Ascending aorta (tissue), 2 donors: ENCODE results near the gene TMEM187. TPM values are rescaled to one million over a fixed set of nuclear protein-coding genes. Genes with fewer than 3 reads are reported as not detected.

Experiments
- DNase-seq, 2 donors: peaks; one replicate each; pipeline ENCODE4 v3.0.0-alpha.2; 2019; ENCODE audit warnings: low spot score in 2 of 2
- H3K27ac ChIP-seq, 2 donors: fragments of 200-600 bp; sonication (generic); one replicate each; pipeline ENCODE4 v1.5.1; 2016 to 2017; ENCODE audit warnings: mild to moderate bottlenecking in 1 of 2
- H3K27me3 ChIP-seq: fragments of 200-600 bp; sonication (generic); one replicate; pipeline ENCODE4 v1.5.1; 2017
- H3K36me3 ChIP-seq, 2 donors: fragments of 200-600 bp; sonication (generic); one replicate each; pipeline ENCODE4 v1.5.1; 2016
- H3K4me1 ChIP-seq, 2 donors: fragments of 200-600 bp; sonication (generic); one replicate each; pipeline ENCODE4 v1.5.1; 2016 to 2017; ENCODE audit warnings: mild to moderate bottlenecking in 1 of 2
- H3K4me3 ChIP-seq, 2 donors: fragments of 200-600 bp; sonication (generic); one replicate each; pipeline ENCODE4 v1.5.1; 2016 to 2017; ENCODE audit warnings: mild to moderate bottlenecking in 1 of 2
- H3K9me3 ChIP-seq, 2 donors: fragments of 200-600 bp; sonication (generic); one replicate each; pipeline ENCODE4 v1.5.1; 2016
- intact Hi-C: fragments of 100-400 bp; cut with DNase I; formaldehyde crosslinking; loops from one replicate; pipeline ENCODE4 v1.15.1; 2023
- total RNA-seq: library from RNA; depleted of rRNA; stranded (reverse); fragments of >200 nt; gene quantifications from one replicate; pipeline ENCODE4 v1.1.0, GENCODE V29; 2016
- TF ChIP-seq, protein P1 (sequence below), 3 experiments: fragments of 200-600 bp in 2 of 3; fragments of 450-650 bp in 1 of 3; sonication (generic) in 2 of 3; IDR thresholded peaks; one replicate each; pipeline ENCODE4 v1.5.1; 2016 to 2019; ENCODE audit warnings: antibody characterized with exemption in 3 of 3, mild to moderate bottlenecking in 1 of 3, moderate library complexity in 1 of 3

The TMEM187 gene
- total RNA-seq, 1 donor from 2014 or later, result 4.4 TPM

- no peak for DNase-seq
- Histone ChIP-seq H3K4me1 (no peaks in the 10 kb centered on the region), H3K9me3 (no peaks in the 10 kb centered on the region), H3K4me3 (no peak overlapping the region), H3K36me3 (peaks cover 13 to 15% of the 10 kb centered on the region in 2 donors), H3K27ac (no peak overlapping the region), H3K27me3 (no peaks in the 10 kb centered on the region)
- TF ChIP-seq, protein P1, sequence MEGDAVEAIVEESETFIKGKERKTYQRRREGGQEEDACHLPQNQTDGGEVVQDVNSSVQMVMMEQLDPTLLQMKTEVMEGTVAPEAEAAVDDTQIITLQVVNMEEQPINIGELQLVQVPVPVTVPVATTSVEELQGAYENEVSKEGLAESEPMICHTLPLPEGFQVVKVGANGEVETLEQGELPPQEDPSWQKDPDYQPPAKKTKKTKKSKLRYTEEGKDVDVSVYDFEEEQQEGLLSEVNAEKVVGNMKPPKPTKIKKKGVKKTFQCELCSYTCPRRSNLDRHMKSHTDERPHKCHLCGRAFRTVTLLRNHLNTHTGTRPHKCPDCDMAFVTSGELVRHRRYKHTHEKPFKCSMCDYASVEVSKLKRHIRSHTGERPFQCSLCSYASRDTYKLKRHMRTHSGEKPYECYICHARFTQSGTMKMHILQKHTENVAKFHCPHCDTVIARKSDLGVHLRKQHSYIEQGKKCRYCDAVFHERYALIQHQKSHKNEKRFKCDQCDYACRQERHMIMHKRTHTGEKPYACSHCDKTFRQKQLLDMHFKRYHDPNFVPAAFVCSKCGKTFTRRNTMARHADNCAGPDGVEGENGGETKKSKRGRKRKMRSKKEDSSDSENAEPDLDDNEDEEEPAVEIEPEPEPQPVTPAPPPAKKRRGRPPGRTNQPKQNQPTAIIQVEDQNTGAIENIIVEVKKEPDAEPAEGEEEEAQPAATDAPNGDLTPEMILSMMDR (IDR thresholded peaks at IDR 0.05), result no peak
- intact Hi-C loops, result loop anchor here (2.0 kb wide), 1 partner anchor 36 kb away; no protein-coding TSS in a partner anchor
Observed at GRCh38 chrX:154014429-154015380, 42.2 kb downstream of the TMEM187 start.

DNA sequence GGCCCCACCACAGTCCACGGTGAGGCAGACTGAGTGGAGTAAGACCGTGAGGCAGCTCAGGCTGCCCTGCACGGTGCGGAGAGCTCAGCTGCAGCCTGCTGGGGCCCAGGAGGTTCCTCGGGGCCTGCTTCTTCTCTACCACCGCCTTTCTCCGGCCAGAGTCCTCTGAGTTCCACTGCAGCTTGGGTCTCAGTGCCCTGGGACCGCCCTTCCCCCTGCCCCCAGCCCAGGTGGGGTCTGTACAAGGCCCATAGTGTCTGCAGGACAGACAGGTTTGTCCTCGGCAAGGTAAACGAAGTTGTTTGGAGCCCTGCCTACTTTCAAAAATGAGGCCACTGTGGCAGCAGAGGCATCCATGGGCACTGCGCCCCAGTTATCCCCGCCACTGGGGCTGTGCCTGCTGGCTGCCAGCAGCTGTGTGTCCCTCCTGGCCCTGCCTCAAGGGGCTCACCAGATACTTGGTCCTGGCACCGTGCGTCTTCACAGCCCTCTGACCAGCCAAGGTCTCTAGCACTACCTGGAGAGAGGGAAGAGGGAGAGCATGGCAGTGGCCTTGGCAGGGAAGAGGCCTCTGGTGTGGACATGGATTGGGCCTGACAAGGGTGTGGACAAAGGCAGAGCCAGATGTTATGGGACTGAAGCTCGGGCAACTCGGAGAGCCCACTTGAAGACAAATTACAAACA lies 43.2 kb downstream of the TMEM187 start:
- Histone ChIP-seq H3K4me3 (no peak overlapping the region), H3K9me3 (no peaks in the 10 kb centered on the region), H3K36me3 (peaks cover 12 to 15% of the 10 kb centered on the region in 2 donors), H3K27ac (no peak overlapping the region), H3K4me1 (no peaks in the 10 kb centered on the region), H3K27me3 (no peaks in the 10 kb centered on the region)
- intact Hi-C loops, result loop anchor here (2.0 kb wide), 1 partner anchor 35 kb away; no protein-coding TSS in a partner anchor
- DNase-seq, result no peak
- TF ChIP-seq, protein P1 (IDR thresholded peaks at IDR 0.05), result no peak

GRCh38 chrX:154016366-154017076 lies 44.0 kb downstream of the TMEM187 start:
- Histone ChIP-seq H3K27me3 (no peaks in the 10 kb centered on the region), H3K4me3 (no peak overlapping the region), H3K27ac (no peak overlapping the region), H3K9me3 (no peaks in the 10 kb centered on the region), H3K36me3 (peaks cover 11 to 15% of the 10 kb centered on the region in 2 donors), H3K4me1 (no peaks in the 10 kb centered on the region)
- no peak for DNase-seq
- TF ChIP-seq, protein P1 (IDR thresholded peaks at IDR 0.05), result no peak
- intact Hi-C loops, result no loop called here

DNA sequence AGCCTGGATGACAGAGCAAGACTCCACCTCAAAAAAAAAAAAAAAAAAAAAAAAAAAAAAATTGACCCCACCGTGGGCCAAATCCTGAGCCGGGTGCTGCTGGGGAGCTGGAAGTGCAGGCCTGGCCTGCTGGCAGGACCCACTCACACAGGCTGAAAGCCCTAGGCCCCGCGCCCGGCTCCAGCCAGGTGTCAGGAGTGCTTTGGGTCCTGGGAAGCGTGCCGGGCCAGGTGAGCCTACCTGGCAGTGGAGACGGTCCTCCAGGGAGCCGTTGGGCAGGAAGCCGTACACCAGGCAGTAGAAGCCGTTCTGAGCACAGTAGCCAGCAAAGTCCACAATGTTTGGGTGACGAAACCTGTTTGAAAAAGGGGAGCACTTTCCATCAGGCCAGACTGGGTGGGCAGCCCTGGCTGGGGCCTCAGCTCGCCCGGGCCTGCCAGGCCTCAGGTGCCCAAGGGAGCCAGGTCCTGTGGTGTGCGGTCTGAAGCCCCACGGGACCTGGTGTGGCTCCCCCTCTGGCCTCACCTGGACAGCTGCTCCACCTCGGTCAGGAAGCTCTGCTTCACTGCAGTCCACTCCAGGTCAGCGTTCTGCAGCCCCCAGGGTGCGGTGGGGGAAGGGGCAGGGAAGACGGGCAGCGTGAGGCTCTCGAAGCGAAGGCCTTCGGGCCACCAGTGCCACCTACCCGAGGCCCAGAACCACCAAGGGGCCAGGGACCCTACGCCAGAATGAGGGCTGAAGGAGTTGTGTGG lies 45.4 kb downstream of the TMEM187 start:
- TF ChIP-seq, protein P1 (IDR thresholded peaks at IDR 0.05), result no peak
- Histone ChIP-seq H3K27ac (peak overlapping the region in 1 of 2 donors; percentile 92), H3K36me3 (peaks cover 11 to 15% of the 10 kb centered on the region in 2 donors), H3K4me1 (no peaks in the 10 kb centered on the region), H3K9me3 (no peaks in the 10 kb centered on the region), H3K27me3 (no peaks in the 10 kb centered on the region), H3K4me3 (no peak overlapping the region)
- no peak for DNase-seq
- intact Hi-C loops, result loop anchor here (2.0 kb wide), 1 partner anchor 79 kb away; the partner anchor contains the start of gene MECP2
